Endothelial cell (in vitro differentiated cells): Measurements from ENCODE around the gene DAP. TPM values are rescaled to one million over a fixed set of nuclear protein-coding genes. Genes with fewer than 3 reads are reported as not detected.
"Not testable (repeated sequence)": the region's sequence is repeated elsewhere in the genome, so short reads cannot be mapped to it uniquely, and the experiment has no call there.

Experiments used
- DNase-seq: peaks from one replicate; pipeline ENCODE4 v3.0.0; 2021; ENCODE audit warnings: low spot score
- H3K27ac Mint-ChIP-seq: one replicate; pipeline ENCODE4 v1.8.0; 2021; ENCODE audit warnings: mixed read lengths, inconsistent platforms; ENCODE audit not compliant: unreplicated experiment
- H3K27me3 Mint-ChIP-seq: one replicate; pipeline ENCODE4 v1.8.0; 2021; ENCODE audit warnings: mild to moderate bottlenecking, moderate library complexity, mixed read lengths, inconsistent platforms; ENCODE audit not compliant: unreplicated experiment
- H3K36me3 Mint-ChIP-seq: one replicate; pipeline ENCODE4 v1.8.0; 2021; ENCODE audit warnings: mild to moderate bottlenecking, low read depth, mixed read lengths, inconsistent platforms; ENCODE audit not compliant: unreplicated experiment
- H3K4me1 Mint-ChIP-seq: one replicate; pipeline ENCODE4 v1.8.0; 2021; ENCODE audit warnings: mild to moderate bottlenecking, mixed read lengths, inconsistent platforms; ENCODE audit not compliant: unreplicated experiment
- H3K4me3 Mint-ChIP-seq: one replicate; pipeline ENCODE4 v1.8.0; 2021; ENCODE audit warnings: mild to moderate bottlenecking, mixed read lengths, inconsistent platforms; ENCODE audit not compliant: unreplicated experiment
- H3K9me3 Mint-ChIP-seq: one replicate; pipeline ENCODE4 v1.8.0; 2021; ENCODE audit warnings: mixed read lengths, inconsistent platforms; ENCODE audit not compliant: unreplicated experiment
- total RNA-seq: library from RNA; stranded (reverse); fragmentation: NEBNext Ultra II Directional; extraction: Animal tissue kit (Norgen Biotek cat#: 25700); gene quantifications from one replicate; pipeline ENCODE4 v1.2.1, GENCODE V29; 2021; ENCODE audit not compliant: unreplicated experiment
- TF ChIP-seq, protein P1 (sequence below): fragments of 200-600 bp; sonication (generic); IDR thresholded peaks from one replicate; pipeline ENCODE4 v1.5.0; 2021; ENCODE audit warnings: antibody characterized with exemption; ENCODE audit not compliant: unreplicated experiment

Gene DAP
- total RNA-seq, 1 donor from 2014 or later = 231 TPM

DNA sequence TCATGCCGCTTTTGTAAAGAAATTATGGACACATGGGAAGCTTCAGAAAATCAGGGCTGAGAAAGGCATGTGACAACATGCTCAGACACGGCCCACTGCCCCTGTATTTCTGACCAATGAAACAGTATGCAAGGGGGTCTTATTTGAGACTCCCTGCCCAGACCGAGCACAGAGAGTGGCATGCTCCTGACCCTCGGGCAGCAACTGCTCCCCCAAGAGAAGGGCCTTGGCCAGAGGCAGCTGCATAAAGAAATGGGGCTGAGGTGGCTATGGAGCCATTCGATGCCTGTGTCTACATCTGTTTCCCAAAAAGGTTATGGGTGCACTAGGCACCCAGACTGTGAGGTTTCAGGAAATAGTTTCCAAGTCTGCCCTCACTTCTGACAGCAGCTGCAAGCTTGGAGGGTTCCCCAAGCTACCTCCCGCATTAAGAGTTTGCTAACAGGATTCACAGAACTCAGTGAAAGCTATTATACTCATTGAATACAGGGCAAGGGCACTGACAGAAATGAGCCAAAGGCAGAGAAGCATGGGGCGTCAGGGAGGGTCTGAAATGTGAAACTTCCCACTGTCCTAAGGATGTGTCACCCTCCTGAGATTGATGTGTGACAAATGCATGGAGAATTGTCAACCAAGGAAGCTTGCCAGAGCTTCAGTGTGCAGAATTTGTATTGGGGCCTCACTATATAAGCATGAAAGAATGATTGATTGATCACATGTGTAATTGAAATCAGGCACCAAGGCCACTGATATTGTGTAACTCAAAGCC lies 94.3 kb downstream of the DAP start:
- Mint-ChIP-seq H3K4me3 (no peak overlapping the region), H3K9me3 (no peaks in the 10 kb centered on the region), H3K4me1 (no peaks in the 10 kb centered on the region), H3K36me3 (no peaks in the 10 kb centered on the region), H3K27me3 (peaks cover 6% of the 10 kb centered on the region), H3K27ac (no peak overlapping the region)
- TF ChIP-seq, protein P1, sequence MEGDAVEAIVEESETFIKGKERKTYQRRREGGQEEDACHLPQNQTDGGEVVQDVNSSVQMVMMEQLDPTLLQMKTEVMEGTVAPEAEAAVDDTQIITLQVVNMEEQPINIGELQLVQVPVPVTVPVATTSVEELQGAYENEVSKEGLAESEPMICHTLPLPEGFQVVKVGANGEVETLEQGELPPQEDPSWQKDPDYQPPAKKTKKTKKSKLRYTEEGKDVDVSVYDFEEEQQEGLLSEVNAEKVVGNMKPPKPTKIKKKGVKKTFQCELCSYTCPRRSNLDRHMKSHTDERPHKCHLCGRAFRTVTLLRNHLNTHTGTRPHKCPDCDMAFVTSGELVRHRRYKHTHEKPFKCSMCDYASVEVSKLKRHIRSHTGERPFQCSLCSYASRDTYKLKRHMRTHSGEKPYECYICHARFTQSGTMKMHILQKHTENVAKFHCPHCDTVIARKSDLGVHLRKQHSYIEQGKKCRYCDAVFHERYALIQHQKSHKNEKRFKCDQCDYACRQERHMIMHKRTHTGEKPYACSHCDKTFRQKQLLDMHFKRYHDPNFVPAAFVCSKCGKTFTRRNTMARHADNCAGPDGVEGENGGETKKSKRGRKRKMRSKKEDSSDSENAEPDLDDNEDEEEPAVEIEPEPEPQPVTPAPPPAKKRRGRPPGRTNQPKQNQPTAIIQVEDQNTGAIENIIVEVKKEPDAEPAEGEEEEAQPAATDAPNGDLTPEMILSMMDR = no peak
- no peak for DNase-seq

DNA sequence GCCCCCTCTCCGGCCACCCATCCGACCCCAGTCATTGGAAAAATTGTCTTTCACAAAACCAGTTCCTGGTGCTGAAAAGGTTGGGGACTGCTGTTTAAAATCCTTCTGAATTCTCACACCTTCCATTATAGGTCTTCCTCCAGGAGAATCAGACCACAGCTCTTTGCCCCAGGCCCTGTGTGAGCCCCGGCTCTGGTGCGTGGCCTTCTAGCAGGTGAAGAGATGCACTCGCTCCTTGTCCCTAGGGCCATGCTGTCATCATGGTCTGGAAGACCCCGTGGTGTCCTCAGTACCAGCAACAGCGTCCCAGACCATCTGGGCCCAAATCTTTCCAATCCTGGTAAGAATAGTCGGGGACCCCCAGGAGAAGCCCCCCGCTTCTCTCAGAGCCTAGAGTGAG lies 95.2 kb downstream of the DAP start:
- H3K4me1 Mint-ChIP-seq = no peaks in the 10 kb centered on the region
- H3K27ac Mint-ChIP-seq = no peak overlapping the region
- DNase-seq = no peak
- TF ChIP-seq, protein P1 = no peak
- no peaks in the 10 kb centered on the region for H3K9me3 Mint-ChIP-seq
- no peak overlapping the region for H3K4me3 Mint-ChIP-seq
- H3K27me3 Mint-ChIP-seq = peaks cover 6% of the 10 kb centered on the region
- no peaks in the 10 kb centered on the region for H3K36me3 Mint-ChIP-seq

DNA sequence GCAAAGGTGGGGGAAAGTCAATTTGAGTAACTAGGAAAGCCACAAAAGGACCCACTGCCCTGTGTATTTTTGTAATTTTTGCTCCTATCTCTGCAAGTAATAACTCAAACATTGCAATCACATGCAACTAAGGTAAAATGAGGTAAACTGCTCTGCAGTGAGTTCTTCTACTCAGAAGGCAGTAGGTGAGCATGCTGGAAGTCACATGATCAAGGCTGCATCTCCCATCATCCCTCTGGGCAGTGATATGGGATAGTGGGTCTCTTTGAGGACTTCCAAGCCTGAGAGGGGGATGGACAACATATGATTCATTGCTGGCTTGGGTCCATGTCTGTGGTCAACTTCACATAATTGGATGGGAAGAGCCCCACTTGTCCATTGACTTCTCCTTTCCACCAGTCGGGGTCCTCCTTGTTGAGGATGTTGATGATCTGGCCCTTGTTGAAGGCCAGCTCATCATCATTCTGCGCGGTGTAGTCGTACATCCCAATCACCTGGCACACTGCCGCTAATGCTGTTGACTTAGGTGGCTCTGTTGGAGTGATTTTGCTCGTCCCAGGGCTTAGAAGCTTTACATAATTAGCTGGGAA lies 96.8 kb downstream of the DAP start:
- not testable (repeated sequence) for H3K27me3 Mint-ChIP-seq, H3K36me3 Mint-ChIP-seq

DNA sequence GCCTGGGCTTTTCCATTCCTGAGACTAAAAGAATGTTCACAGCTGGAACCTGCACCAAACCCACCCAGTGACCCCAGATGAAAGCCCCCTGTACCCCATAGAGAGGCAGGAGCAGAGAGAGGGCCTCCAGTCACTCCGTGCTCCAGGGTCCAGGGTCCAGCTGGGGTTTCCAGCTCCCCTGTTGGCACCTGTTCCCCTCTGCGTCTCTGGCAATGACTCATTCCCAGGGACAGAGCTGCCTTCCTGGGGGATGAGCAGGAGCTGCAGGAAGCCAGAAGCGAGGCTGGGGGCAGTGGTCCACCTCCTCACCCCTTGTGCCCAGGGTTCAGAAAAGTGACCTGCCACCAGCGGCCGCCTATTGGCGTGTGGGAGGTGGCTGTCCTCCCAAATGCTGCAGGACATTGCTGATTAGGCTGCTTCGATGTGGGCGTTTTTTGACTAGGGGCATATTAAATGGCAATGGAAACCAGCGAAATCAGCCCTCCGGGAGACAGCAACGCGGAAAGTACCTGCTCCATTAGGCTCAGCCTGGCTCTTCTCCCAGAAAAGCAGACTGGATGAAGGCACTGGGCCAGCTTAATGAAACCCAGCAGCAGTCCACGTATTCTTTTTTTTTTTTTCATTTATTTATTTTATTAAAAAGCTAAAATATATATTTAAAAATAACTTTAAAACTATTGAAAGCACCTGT lies 97.4 kb downstream of the DAP start:
- no peak for DNase-seq

More for the DNA sequence above, 96.8 kb downstream of the DAP start:
- not testable (repeated sequence) for H3K4me3 Mint-ChIP-seq, H3K27ac Mint-ChIP-seq, H3K9me3 Mint-ChIP-seq, H3K4me1 Mint-ChIP-seq, DNase-seq

More for the DNA sequence above, 97.4 kb downstream of the DAP start:
- Mint-ChIP-seq H3K4me3 (no peak overlapping the region), H3K4me1 (peaks cover 4% of the 10 kb centered on the region), H3K27me3 (peaks cover 6% of the 10 kb centered on the region), H3K27ac (no peak overlapping the region), H3K36me3 (no peaks in the 10 kb centered on the region), H3K9me3 (no peaks in the 10 kb centered on the region)
- TF ChIP-seq, protein P1 = no peak
